Measurements from ENCODE around the gene C1orf232.

- TF ChIP-seq POLR2A (IDR thresholded peaks at IDR 0.05; ENCODE audit: low read depth, low read length) (no peak), PAX5 (IDR thresholded peaks at IDR 0.05; ENCODE audit: insufficient read depth, low read length, severe bottlenecking) (no peak), POLR2AphosphoS5 (IDR thresholded peaks at IDR 0.05; ENCODE audit: low read depth, low read length) (no peak), TAF1 (IDR thresholded peaks at IDR 0.05; ENCODE audit: low read depth, low read length) (no peak)
These were observed 28.5 kb upstream of the C1orf232 start for GRCh38 chr1:26197301-26197700.

Data from GM12891 (cell line).